ENCODE results near the gene PSEN2.
"Not testable (repeated sequence)": the region's sequence is repeated elsewhere in the genome, so short reads cannot be mapped to it uniquely, and the experiment has no call there.

PSEN2 gene

GRCh38 chr1:226916497-226916896, 46.1 kb downstream of the PSEN2 start:
- no peak for DNase-seq
- no peak for ATAC-seq

- ATAC-seq (no peak), DNase-seq (no peak)
Observed at GRCh38 chr1:226919587-226919986, 49.2 kb downstream of the PSEN2 start.

- DNase-seq (no peak), ATAC-seq (no peak)
Observed at GRCh38 chr1:226919995-226920394, 49.6 kb downstream of the PSEN2 start.

- ATAC-seq = no peak
- no peak for DNase-seq
Observed at GRCh38 chr1:226920446-226920894, 50.1 kb downstream of the PSEN2 start.

- ATAC-seq (no peak), DNase-seq (no peak)
Observed at GRCh38 chr1:226921504-226921903, 51.1 kb downstream of the PSEN2 start.

- ATAC-seq, DNase-seq: not testable (repeated sequence)
Observed at GRCh38 chr1:226929260-226930111, 59.1 kb downstream of the PSEN2 start.

GRCh38 chr1:226934483-226935237, 64.2 kb downstream of the PSEN2 start:
- DNase-seq = no peak
- ATAC-seq = no peak

GRCh38 chr1:226937940-226938725, 67.7 kb downstream of the PSEN2 start:
- no peak for ATAC-seq

GRCh38 chr1:226938903-226939437, 68.6 kb downstream of the PSEN2 start:
- ATAC-seq (no peak), DNase-seq (no peak)

More at GRCh38 chr1:226937940-226938725, 67.7 kb downstream of the PSEN2 start:
- no peak for DNase-seq

GRCh38 chr1:226939438-226940028, 69.1 kb downstream of the PSEN2 start:
- peak; percentile 34 for ATAC-seq
- DNase-seq = peak; percentile 72

- ATAC-seq = peak; percentile 97
- peak; percentile 99 for DNase-seq
Observed at GRCh38 chr1:226940029-226940805, 69.8 kb downstream of the PSEN2 start, which contains the start of gene COQ8A. Gene COQ8A (plus strand): TSS chr1:226940294. CDS start chr1:226961386, 21,092 bp downstream.

- ATAC-seq = no peak
- DNase-seq = no peak
Observed at GRCh38 chr1:226940806-226941067, 70.3 kb downstream of the PSEN2 start.

GRCh38 chr1:226942392-226942791, 72.0 kb downstream of the PSEN2 start:
- DNase-seq (no peak), ATAC-seq (no peak)

- DNase-seq (no peak), ATAC-seq (no peak)
Observed at GRCh38 chr1:226943156-226943555, 72.7 kb downstream of the PSEN2 start.

GRCh38 chr1:226943927-226944326, 73.5 kb downstream of the PSEN2 start:
- DNase-seq (no peak), ATAC-seq (no peak)

- DNase-seq (no peak), ATAC-seq (no peak)
Observed at GRCh38 chr1:226945106-226945857, 74.9 kb downstream of the PSEN2 start.

All from stimulated activated naive CD8-positive, alpha-beta T cell treated with anti-CD3 and anti-CD28 coated beads, Interleukin-15, Interleukin-2, amounts not matched to agents 100 U/mL and 50 U/mL, for 24 hours (primary cell).